Neural cell (in vitro differentiated cells): ENCODE data around the gene CCDC148. TPM values are rescaled to one million over a fixed set of nuclear protein-coding genes. Genes with fewer than 3 reads are reported as not detected.

Experiments
- H2AFZ ChIP-seq: fragments of 200-600, 300-800 bp; sonication (generic), shearing (Covaris generic); 2 replicates; pipeline ENCODE4 v1.6.0; 2014; ENCODE audit warnings: low read depth, mild to moderate bottlenecking, antibody characterized with exemption, low read length, moderate library complexity
- H3F3A ChIP-seq: fragments of 200-600 bp; shearing (Covaris generic); 2 replicates; pipeline ENCODE4 v1.6.1; 2016; ENCODE audit warnings: mild to moderate bottlenecking, moderate library complexity, mixed read lengths, antibody characterized with exemption, low read length; ENCODE audit not compliant: insufficient read depth, poor library complexity, severe bottlenecking
- H3K27ac ChIP-seq: fragments of 200-600, 300-800 bp; sonication (generic), shearing (Covaris generic); 2 replicates; pipeline ENCODE4 v1.5.1; 2014; ENCODE audit warnings: mild to moderate bottlenecking, low read length, moderate library complexity
- H3K27me3 ChIP-seq: fragments of 300-800, 200-600 bp; sonication (generic), shearing (Covaris generic); 2 replicates; pipeline ENCODE4 v1.6.0; 2014; ENCODE audit warnings: mild to moderate bottlenecking, low read depth, low read length, moderate library complexity; ENCODE audit not compliant: insufficient read depth
- H3K36me3 ChIP-seq: fragments of 300-800, 200-600 bp; sonication (generic), shearing (Covaris generic); 2 replicates; pipeline ENCODE4 v1.5.1; 2014; ENCODE audit warnings: mild to moderate bottlenecking, antibody characterized with exemption, low read length, moderate library complexity; ENCODE audit not compliant: insufficient read depth
- H3K4me2 ChIP-seq: fragments of 300-800, 200-600 bp; sonication (generic), shearing (Covaris generic); 2 replicates; pipeline ENCODE4 v1.6.0; 2014; ENCODE audit warnings: mild to moderate bottlenecking, low read length
- H3K4me3 ChIP-seq: fragments of 300-800, 200-600 bp; sonication (generic), shearing (Covaris generic); 2 replicates; pipeline ENCODE4 v1.5.1; 2014; ENCODE audit warnings: mild to moderate bottlenecking, low read length, moderate library complexity
- H3K79me2 ChIP-seq: fragments of 200-600 bp; shearing (Covaris generic); replicated peaks from 2 replicates; pipeline ENCODE4 v1.6.0; 2014; ENCODE audit warnings: mild to moderate bottlenecking, low read length, moderate library complexity; ENCODE audit not compliant: insufficient read depth
- H3K9ac ChIP-seq: fragments of 300-800, 200-600 bp; sonication (generic), shearing (Covaris generic); 2 replicates; pipeline ENCODE4 v1.6.1; 2016; ENCODE audit warnings: mild to moderate bottlenecking, low read length, mixed read lengths
- H3K9me2 ChIP-seq: fragments of 200-600 bp; shearing (Covaris generic); 2 replicates; pipeline ENCODE4 v1.6.1; 2016; ENCODE audit warnings: mild to moderate bottlenecking, low read length, mixed read lengths; ENCODE audit not compliant: insufficient read depth
- H3K9me3 ChIP-seq: fragments of 200-600, 300-800 bp; sonication (generic), shearing (Covaris generic); 2 replicates; pipeline ENCODE4 v1.6.1; 2016; ENCODE audit warnings: mild to moderate bottlenecking, mixed run types, low read length, moderate library complexity, mixed read lengths
- H4K20me1 ChIP-seq: fragments of 200-600 bp; shearing (Covaris generic); 2 replicates; pipeline ENCODE4 v1.6.1; 2016; ENCODE audit warnings: mild to moderate bottlenecking, mixed run types; ENCODE audit not compliant: insufficient read depth
- CTCF ChIP-seq: fragments of 450-650 bp; IDR thresholded peaks from 2 replicates; pipeline ENCODE4 v1.5.1; 2014; ENCODE audit warnings: antibody characterized with exemption, mild to moderate bottlenecking, moderate library complexity; ENCODE audit not compliant: poor library complexity, severe bottlenecking
- EP300 ChIP-seq: fragments of 450-650 bp; conservative IDR thresholded peaks from 2 replicates; pipeline ENCODE4 v1.6.1; 2014; ENCODE audit warnings: antibody characterized with exemption, mild to moderate bottlenecking, moderate library complexity; ENCODE audit not compliant: poor library complexity, severe bottlenecking
- EZH2 ChIP-seq: fragments of 200-600, 300-800 bp; shearing (Covaris generic), sonication (generic); IDR thresholded peaks from 2 replicates; pipeline ENCODE4 v1.6.1; 2014; ENCODE audit warnings: antibody characterized with exemption, low read length, borderline replicate concordance, mild to moderate bottlenecking; ENCODE audit not compliant: insufficient read depth, poor library complexity, severe bottlenecking
- MXI1 ChIP-seq: fragments of 450-650 bp; conservative IDR thresholded peaks from 2 replicates; pipeline ENCODE4 v1.6.1; 2014; ENCODE audit warnings: antibody characterized with exemption, mild to moderate bottlenecking; ENCODE audit not compliant: poor library complexity, severe bottlenecking
- POLR2AphosphoS5 ChIP-seq: IDR thresholded peaks from 2 replicates; pipeline ENCODE4 v1.6.1; 2012
- RAD21 ChIP-seq: fragments of 450-650 bp; conservative IDR thresholded peaks from 2 replicates; pipeline ENCODE4 v1.6.1; 2014; ENCODE audit warnings: antibody characterized with exemption, mild to moderate bottlenecking, moderate library complexity
- REST ChIP-seq: IDR thresholded peaks from 2 replicates; pipeline ENCODE4 v1.6.1; 2012; ENCODE audit warnings: borderline replicate concordance
- SMC3 ChIP-seq: fragments of 450-650 bp; conservative IDR thresholded peaks from 2 replicates; pipeline ENCODE4 v1.6.1; 2014; ENCODE audit warnings: antibody characterized with exemption, mild to moderate bottlenecking, moderate library complexity; ENCODE audit not compliant: poor library complexity
- TAF1 ChIP-seq: IDR thresholded peaks from 2 replicates; pipeline ENCODE4 v1.6.1; 2012; ENCODE audit warnings: low read depth
- polyA plus RNA-seq: library from polyadenylated mRNA; depleted of rRNA; stranded (reverse); fragments of >200 nt; gene quantifications from 2 replicates; pipeline ENCODE4 v1.2.3, GENCODE V29; 2014

The CCDC148 gene
- polyA plus RNA-seq, 1 donor from 2014 or later = 1.8 TPM

- peaks cover 28% of the 10 kb centered on the region for H3K79me2 ChIP-seq
- no peaks in the 10 kb centered on the region for H3F3A ChIP-seq
These were observed 2.0 kb upstream of the CCDC148 start for GRCh38 chr2:158458617-158458920.

GRCh38 chr2:158457826-158458616, 1.5 kb upstream of the CCDC148 start:
- H3K9me3 ChIP-seq = no peaks in the 10 kb centered on the region
- no peaks in the 10 kb centered on the region for H3K27me3 ChIP-seq
- H3K27ac ChIP-seq = peak overlapping the region; percentile 53
- H3K79me2 ChIP-seq = peaks cover 28% of the 10 kb centered on the region
- no peaks in the 10 kb centered on the region for H3K9me2 ChIP-seq
- H4K20me1 ChIP-seq = no peaks in the 10 kb centered on the region
- H3K4me3 ChIP-seq = peak overlapping the region; percentile 89
- peak overlapping the region; percentile 56 for H3K4me2 ChIP-seq
- peak overlapping the region; percentile 66 for H2AFZ ChIP-seq
- peak overlapping the region; percentile 70 for H3K9ac ChIP-seq
- H3F3A ChIP-seq = no peaks in the 10 kb centered on the region
- no peaks in the 10 kb centered on the region for H3K36me3 ChIP-seq
- TF ChIP-seq EP300 = peak; percentile 12
- TF ChIP-seq TAF1 = peak; percentile 45
- TF ChIP-seq REST = peak; percentile 23
- TF ChIP-seq RAD21 = peak; percentile 58
- peak; percentile 40 for TF ChIP-seq MXI1
- no peak for TF ChIP-seq POLR2AphosphoS5

More at GRCh38 chr2:158458617-158458920, 2.0 kb upstream of the CCDC148 start:
- Histone ChIP-seq H3K4me2 (peak overlapping the region; percentile 56), H3K9me3 (no peaks in the 10 kb centered on the region), H3K9me2 (no peaks in the 10 kb centered on the region), H3K27ac (peak overlapping the region; percentile 53), H4K20me1 (no peaks in the 10 kb centered on the region), H3K4me3 (peak overlapping the region; percentile 89), H3K36me3 (no peaks in the 10 kb centered on the region), H2AFZ (no peak overlapping the region), H3K27me3 (no peaks in the 10 kb centered on the region), H3K9ac (peak overlapping the region; percentile 70)
- TF ChIP-seq CTCF = no peak
- no peak for TF ChIP-seq MXI1
- no peak for TF ChIP-seq EP300
- TF ChIP-seq EZH2 = no peak
- no peak for TF ChIP-seq TAF1
- TF ChIP-seq RAD21 = no peak
- TF ChIP-seq SMC3 = no peak
- TF ChIP-seq POLR2AphosphoS5 = no peak
- no peak for TF ChIP-seq REST
